ENCODE data around the gene FMOD. TPM values are rescaled to one million over a fixed set of nuclear protein-coding genes. Genes with fewer than 3 reads are reported as not detected.

FMOD gene
- polyA plus RNA-seq, 3 donors: not detected

GRCh38 chr1:203335503-203335902 lies 15.4 kb downstream of the FMOD start:
- no peak overlapping the region for H3K4me3 ChIP-seq (replicated peaks in 1 of 3; ENCODE audit: low read depth in 2 of 3, low read length in 3 of 3)

DNA sequence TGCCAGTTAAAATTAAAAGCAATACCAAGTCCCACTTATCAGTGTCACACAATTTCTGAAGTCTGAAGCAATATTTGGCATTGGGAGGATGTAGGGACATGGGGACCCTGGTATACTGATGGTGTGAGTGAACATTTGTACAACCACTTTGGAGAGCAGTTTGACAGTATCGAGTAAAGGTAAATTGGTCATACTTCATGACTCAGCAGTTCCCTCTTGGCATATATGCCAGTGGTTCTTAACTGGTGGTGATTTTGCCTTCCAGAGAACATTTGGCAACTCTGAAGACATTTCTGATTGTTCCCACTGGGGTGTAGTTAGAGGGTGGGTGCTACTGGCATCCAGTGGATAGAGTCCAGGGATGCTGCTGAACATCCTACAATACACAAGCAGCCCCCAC lies 19.7 kb downstream of the FMOD start:
- Mint-ChIP-seq H3K9me3 (no peaks in the 10 kb centered on the region), H3K27ac (no peak overlapping the region), H3K36me3 (no peaks in the 10 kb centered on the region), H3K27me3 (ENCODE audit: low read depth in 3 of 3) (peaks cover 0 to 6% (median 1%) of the 10 kb centered on the region in 3 donors), H3K4me3 (no peak overlapping the region), H3K4me1 (peaks cover 25% of the 10 kb centered on the region)
- H3K27ac ChIP-seq (ENCODE audit: low read depth in 1 of 2, low read length in 2 of 2): no peak overlapping the region
- H3K4me3 ChIP-seq (replicated peaks in 1 of 3; ENCODE audit: low read depth in 2 of 3, low read length in 3 of 3): no peak overlapping the region
- no peak overlapping the region for H2AFZ ChIP-seq (ENCODE audit: insufficient read depth, low read depth, low read length, poor library complexity, severe bottlenecking)
- H3K9ac ChIP-seq (ENCODE audit: insufficient read depth, low read length, poor library complexity, severe bottlenecking): no peak overlapping the region
- TF ChIP-seq CTCF (IDR thresholded peaks at IDR 0.05): no peak
- peaks cover 5% of the 10 kb centered on the region for H3K79me2 ChIP-seq (ENCODE audit: insufficient read depth, low read length)
- no peaks in the 10 kb centered on the region for H4K20me1 ChIP-seq (ENCODE audit: insufficient read depth, low read length)
- no peak overlapping the region for H3K4me2 ChIP-seq (replicated peaks; ENCODE audit: extremely low read depth, low read length, poor library complexity, severe bottlenecking)
- intact Hi-C loops (cut with micrococcal nuclease): no loop called here
- DNase-seq: peak in 1 of 3 donors; percentile 28
- no CpG with 5 or more reads among the region's 1 CpG for WGBS (ENCODE audit: insufficient coverage)
- no peaks in the 10 kb centered on the region for H3K27me3 ChIP-seq (ENCODE audit: control insufficient read depth in 2 of 2, insufficient read depth in 2 of 2, low read length in 2 of 2)
- H3K4me1 ChIP-seq (ENCODE audit: control insufficient read depth in 1 of 2, insufficient read depth in 2 of 2, low read length in 2 of 2): peaks cover 20 to 29% of the 10 kb centered on the region in 2 donors
- H3K36me3 ChIP-seq (replicated peaks in 1 of 2; ENCODE audit: control insufficient read depth in 1 of 2, insufficient read depth in 2 of 2, low read length in 2 of 2): no peaks in the 10 kb centered on the region
- no peaks in the 10 kb centered on the region for H3K9me3 ChIP-seq (replicated peaks in 1 of 2; ENCODE audit: control insufficient read depth in 1 of 2, insufficient read depth in 1 of 2, low read length in 2 of 2)

More at GRCh38 chr1:203335503-203335902, 15.4 kb downstream of the FMOD start:
- TF ChIP-seq CTCF (IDR thresholded peaks at IDR 0.05): no peak
- Histone ChIP-seq H3K9ac (ENCODE audit: insufficient read depth, low read length, poor library complexity, severe bottlenecking) (no peak overlapping the region), H3K4me2 (replicated peaks; ENCODE audit: extremely low read depth, low read length, poor library complexity, severe bottlenecking) (no peak overlapping the region), H3K27ac (ENCODE audit: low read depth in 1 of 2, low read length in 2 of 2) (no peak overlapping the region), H3K79me2 (ENCODE audit: insufficient read depth, low read length) (no peaks in the 10 kb centered on the region), H2AFZ (ENCODE audit: insufficient read depth, low read depth, low read length, poor library complexity, severe bottlenecking) (no peak overlapping the region), H3K9me3 (replicated peaks in 1 of 2; ENCODE audit: control insufficient read depth in 1 of 2, insufficient read depth in 1 of 2, low read length in 2 of 2) (no peaks in the 10 kb centered on the region), H3K27me3 (ENCODE audit: control insufficient read depth in 2 of 2, insufficient read depth in 2 of 2, low read length in 2 of 2) (peaks cover 4 to 5% of the 10 kb centered on the region in 2 donors), H3K4me1 (ENCODE audit: control insufficient read depth in 1 of 2, insufficient read depth in 2 of 2, low read length in 2 of 2) (peaks cover 0 to 6% of the 10 kb centered on the region in 2 donors), H3K36me3 (replicated peaks in 1 of 2; ENCODE audit: control insufficient read depth in 1 of 2, insufficient read depth in 2 of 2, low read length in 2 of 2) (no peaks in the 10 kb centered on the region), H4K20me1 (ENCODE audit: insufficient read depth, low read length) (no peaks in the 10 kb centered on the region)
- Mint-ChIP-seq H3K36me3 (no peaks in the 10 kb centered on the region), H3K9me3 (peaks cover 0 to 3% (median 0%) of the 10 kb centered on the region in 7 donors), H3K4me1 (peaks cover 17% of the 10 kb centered on the region), H3K27me3 (ENCODE audit: low read depth in 3 of 3) (peaks cover 6 to 11% (median 9%) of the 10 kb centered on the region in 3 donors), H3K27ac (no peak overlapping the region), H3K4me3 (no peak overlapping the region)
- WGBS (ENCODE audit: insufficient coverage): 93% methylated on average over 3 of the region's 4 CpGs
- intact Hi-C loops (cut with micrococcal nuclease): no loop called here
- DNase-seq: no peak

Data from CD14-positive monocyte (primary cell).